GM18502 (cell line): ENCODE measurements around the gene DPEP3.
A peak's percentile ranks its signal among the peaks of the same experiment; 100 is the strongest.
"Not testable (repeated sequence)": the region's sequence is repeated elsewhere in the genome, so short reads cannot be mapped to it uniquely, and the experiment has no call there.

ENCODE experiments used
- ATAC-seq: cut with Tn5 transposase; IDR thresholded peaks from one replicate; pipeline ENCODE4 v1.9.1; 2021; ENCODE audit warnings: mild to moderate bottlenecking; ENCODE audit not compliant: unreplicated experiment, poor library complexity

Gene DPEP3, protein sequence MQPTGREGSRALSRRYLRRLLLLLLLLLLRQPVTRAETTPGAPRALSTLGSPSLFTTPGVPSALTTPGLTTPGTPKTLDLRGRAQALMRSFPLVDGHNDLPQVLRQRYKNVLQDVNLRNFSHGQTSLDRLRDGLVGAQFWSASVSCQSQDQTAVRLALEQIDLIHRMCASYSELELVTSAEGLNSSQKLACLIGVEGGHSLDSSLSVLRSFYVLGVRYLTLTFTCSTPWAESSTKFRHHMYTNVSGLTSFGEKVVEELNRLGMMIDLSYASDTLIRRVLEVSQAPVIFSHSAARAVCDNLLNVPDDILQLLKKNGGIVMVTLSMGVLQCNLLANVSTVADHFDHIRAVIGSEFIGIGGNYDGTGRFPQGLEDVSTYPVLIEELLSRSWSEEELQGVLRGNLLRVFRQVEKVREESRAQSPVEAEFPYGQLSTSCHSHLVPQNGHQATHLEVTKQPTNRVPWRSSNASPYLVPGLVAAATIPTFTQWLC

DNA sequence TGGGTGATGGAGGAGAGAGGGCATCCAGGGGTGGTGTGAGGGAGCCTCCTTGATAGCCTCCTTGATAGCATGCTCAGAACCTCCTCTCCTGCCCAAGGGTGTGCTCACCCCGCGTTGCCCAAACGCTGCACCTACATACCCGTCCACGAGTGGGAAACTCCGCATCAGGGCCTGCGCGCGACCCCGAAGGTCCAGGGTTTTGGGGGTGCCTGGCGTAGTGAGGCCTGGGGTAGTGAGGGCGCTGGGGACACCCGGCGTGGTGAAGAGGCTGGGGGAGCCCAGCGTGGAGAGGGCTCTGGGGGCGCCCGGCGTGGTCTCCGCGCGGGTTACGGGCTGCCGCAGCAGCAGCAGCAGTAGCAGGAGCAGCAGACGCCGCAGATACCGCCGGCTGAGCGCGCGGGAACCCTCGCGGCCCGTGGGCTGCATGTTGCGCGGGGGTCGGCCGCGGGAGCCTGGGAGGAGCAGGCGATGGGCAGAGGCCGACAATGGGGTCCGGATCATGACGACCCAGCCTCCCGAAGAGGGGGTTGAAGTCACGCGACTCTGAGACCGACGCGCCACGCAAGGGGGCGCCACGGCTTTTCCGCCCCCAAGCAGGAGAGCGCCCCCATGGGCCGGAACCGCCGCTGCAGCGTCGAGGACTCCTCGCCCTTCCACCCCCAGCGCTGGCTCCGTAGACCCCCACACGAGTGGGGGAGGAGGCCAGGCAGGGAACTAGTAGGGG lies at the start of gene DPEP3:
TSS of gene DPEP3 (minus strand) at position 545 of the 724 bp plus-strand sequence. CDS start at position 426, 119 bp downstream.
- ATAC-seq: no peak

DNA sequence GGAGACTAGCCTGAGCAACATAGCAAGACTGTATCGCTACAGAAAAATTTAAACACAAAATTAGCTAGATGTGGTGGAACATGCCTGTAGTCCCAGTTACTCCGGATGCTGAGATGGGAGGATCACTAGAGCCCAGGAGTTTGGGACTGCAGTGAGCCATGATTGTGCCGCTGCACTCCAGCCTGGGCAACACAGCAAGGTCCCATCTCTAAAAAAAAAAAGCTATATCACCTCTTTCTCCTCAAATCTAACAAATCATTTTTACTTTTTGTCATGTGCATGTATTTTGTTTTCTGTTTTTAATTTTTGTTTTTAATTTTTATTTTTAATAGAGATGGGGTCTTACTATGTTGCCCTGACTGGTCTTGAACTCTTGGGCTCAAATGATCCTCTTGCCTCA lies 48.7 kb upstream of the DPEP3 start:
- no peak for ATAC-seq

DNA sequence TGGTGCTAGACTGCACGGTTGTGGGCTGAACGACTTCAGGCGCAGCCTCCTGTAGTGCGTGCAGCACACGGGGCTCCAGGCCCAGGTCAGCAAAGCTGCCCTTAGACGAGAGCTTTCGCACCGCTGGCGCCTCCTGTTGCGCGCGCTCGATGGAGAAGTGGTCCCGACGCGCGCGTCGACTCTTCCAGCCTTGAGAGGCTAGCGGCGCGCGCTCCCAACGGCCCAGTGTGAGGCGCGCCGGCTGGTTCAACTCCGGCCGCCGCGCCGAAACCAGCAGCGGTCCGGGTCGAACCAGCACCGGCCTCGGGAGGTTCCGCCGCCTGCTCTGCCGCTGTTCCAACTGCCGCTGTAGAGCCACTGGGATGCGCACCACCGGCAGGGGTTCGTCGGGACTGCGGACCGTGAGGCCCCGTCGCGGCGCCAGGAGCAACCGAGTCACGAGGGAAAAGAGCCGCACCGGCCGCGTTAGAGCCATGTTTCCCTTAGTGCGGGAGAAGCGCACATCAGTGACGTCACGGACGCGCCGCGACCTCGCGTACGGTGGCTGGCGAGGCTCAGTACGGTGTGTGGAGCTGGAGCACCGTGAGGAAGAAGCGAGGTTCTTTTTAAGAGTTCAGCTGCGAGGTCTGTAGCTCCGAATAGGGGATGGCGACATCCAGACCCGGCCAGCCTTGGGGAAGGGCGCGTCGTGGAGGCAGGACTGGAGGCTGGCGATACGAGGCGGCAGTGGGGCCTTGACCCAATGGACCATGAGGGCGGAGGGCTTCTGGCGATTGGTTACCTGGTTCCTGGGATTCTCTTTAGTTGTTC lies 42.6 kb upstream of the DPEP3 start, which contains the start of the genes DDX28 and DUS2:
TSS of gene DDX28 (minus strand) at position 505 of the 810 bp plus-strand sequence. CDS start at position 475, 30 bp downstream.
TSS of gene DUS2 (plus strand) at position 557 of the 810 bp plus-strand sequence. CDS start 14,740 bp downstream, outside the sequence.
- ATAC-seq: peak; percentile 77

DNA sequence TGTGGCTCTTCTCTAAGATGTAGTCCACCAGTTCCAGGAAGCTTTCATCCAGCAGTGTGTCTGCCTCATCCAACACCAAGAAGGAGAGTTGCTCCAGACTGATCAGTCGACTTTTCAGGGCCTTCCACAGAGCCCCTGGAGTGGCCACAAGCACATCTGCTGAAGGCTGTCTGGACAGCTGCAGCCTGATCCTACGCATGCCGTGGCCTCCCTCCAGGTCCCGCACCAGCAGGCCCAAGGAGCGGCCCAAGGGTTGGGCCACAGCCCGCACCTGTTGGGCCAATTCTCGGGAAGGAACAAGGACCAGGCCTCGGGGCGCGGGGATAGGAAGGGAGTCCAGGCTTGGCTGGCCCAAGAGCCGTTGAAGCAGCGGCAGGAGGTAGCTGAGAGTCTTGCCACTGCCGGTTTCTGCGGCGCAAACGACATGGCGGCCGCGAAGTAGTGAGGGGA lies 42.0 kb upstream of the DPEP3 start:
- ATAC-seq: peak; percentile 8

DNA sequence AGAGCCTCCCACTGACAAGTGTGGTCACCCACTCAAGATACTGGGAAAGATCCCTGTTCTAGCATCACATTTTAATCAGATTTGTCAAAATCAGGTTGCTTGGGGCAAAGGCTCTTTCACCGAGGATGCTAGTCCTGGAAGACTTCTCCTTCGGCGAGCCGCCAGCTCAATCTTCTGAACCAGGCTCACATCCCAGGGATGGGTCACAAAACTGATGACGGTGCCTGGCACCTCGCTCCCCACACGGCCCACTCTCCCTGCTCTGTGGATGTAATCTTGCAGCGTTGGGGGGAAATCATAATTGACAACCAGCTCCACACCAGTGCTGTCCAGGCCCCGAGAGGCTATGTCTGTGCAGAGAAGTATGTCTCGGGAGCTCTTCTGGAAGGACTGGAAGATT lies 41.2 kb upstream of the DPEP3 start:
- ATAC-seq: no peak

DNA sequence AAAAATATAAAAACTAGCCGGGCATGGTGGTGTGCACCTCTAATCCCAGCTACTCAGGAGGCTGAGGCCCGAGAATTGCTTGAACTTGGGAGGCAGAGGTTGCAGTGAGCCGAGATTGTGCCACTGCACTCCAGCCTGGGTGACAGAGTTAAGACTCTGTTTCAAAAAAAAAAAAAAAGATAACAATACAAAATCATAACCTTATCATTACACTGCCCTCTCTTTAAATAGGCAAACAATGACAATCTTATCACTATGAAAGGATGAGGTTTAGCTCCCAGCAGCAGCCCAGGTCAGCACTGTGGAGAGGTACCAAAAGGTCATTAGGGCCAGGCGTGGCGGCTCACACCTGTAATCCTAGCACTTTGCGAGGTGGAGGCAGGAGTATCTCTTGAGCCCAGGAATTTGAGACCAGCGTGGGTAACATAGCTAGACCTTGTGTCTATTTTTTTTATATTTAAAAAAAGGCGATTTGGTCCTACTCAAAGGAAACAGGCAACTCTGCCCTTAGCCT lies 38.9 kb upstream of the DPEP3 start:
- no peak for ATAC-seq

DNA sequence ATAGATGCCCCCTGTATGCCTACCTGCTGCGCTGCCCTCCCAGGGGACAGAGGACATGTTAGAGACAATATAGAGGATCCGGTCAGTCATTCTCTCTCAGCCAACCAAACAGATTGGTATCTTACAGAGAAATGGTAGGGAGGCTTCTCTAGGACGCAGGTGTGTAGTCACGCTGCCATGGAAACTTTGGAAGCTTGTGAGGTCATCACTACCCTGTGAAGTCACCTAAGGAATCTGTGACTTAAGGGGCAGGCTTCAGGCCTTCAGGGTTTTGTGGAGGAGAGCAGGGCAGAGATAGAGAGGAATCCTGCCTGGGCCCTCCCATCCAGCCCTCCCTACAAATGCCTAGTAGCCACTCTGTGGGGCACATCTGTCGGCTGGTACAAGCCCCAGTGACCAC lies 35.4 kb upstream of the DPEP3 start, which contains the start of gene DPEP2NB:
TSS of gene DPEP2NB (minus strand) at position 231 of the 400 bp plus-strand sequence. CDS start at position 90, 141 bp downstream.
- no peak for ATAC-seq

DNA sequence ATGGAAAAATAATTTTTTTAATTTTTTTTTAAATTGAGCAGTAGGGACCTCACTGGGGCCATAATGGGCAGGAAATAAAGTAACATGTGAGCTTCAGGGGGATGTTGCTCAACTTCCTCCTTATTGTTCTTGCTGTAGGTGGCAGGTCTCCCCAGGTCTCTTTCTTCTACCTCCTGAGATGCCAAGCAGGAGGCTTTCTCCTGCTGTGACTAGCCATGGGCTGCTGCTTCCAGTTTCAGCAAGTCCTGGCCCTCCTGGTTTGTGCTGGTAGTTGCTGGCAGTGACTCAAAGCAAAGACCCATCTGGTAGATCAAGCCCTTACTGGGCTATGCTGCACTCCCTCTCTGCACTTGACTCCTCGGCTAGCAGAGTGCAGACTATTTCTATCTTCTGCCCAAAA lies 33.1 kb upstream of the DPEP3 start:
- no peak for ATAC-seq

DNA sequence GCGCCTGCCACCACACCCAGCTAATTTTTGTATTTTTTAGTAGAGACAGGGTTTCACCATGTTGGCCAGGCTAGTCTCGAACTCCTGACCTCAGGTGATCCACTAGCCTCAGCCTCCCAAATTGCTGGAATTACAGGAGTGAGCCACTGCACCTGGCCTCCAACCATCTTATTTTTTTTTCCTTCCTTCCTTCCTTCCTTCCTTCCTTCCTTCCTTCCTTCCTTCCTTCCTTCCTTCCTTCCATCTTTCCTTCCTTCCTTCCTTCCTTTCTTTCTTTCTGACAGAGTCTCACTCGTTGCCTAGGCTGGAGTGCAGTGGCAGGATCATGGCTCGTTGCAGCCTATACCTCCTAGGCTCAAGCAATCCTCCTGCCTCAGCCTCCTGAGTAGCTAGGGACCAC lies 29.6 kb upstream of the DPEP3 start:
- not testable (repeated sequence) for ATAC-seq

DNA sequence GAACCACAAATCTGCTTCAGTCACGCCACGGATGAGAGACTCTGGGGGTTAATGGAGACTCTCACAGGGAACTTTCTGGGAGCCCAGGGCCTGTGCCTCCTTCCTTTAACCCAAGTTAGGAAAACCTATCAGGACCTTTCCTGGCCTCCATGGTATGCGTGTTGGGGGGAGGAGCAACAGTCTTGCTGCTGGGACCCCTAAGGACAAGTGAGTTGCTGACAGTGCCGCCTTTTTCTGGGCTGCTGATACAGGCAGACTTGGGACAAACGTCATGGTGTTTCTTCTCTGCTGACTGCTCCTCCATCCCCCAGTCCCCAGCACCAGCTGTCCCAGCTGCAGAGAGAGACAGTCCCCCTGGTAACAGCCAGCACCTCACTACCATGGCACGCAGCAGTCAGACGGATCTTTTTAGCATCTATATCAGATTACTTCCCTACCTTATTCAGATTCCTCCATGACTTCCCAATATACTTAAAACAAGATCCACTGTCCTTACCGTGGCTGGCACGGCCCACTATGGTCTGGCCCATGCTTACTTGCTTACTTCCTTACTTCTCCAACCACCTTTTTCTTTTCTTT lies 28.9 kb upstream of the DPEP3 start:
- no peak for ATAC-seq

DNA sequence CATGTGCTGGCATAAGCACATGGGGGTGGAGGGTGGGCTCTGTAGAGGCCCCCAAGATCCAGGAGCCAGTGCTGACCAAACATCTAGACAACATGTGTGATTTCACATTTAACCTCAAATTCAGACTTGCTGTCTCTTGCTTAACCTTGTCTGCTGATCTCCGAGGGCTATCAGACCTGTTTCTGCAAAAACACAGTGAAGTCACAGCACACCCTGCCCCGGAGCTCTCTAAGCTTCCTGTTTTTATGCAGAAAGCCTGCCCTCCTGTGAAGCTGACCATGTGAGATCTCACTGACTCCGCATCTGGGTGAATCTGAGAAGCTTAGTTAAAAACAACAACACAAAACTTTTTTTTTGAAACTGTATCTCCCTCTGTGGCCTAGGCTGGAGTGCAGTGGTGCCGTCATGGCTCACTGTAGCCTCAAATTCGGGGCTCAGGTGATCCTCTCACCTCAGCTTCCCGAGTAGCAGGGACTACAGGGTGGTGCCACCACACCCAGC lies 25.5 kb upstream of the DPEP3 start:
- no peak for ATAC-seq

DNA sequence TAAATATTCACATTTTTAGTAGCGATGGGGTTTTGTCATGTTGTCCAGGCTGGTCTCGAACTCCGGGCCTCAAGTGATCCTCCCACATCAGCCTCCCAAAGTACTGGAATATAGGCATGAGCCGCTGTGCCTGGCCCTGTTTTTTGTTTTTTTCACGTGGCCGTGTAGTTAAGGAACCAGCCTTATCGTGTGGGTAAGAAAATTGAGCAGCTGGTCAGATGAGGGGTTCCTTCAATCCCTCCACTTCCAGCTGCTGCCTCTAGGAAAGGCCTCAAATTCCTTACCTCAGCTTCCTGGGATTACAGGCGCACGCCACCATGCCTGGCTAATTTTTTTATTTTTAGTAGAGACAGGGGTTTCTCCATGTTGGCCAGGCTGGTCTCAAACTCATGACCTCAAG lies 24.9 kb upstream of the DPEP3 start:
- ATAC-seq: no peak

DNA sequence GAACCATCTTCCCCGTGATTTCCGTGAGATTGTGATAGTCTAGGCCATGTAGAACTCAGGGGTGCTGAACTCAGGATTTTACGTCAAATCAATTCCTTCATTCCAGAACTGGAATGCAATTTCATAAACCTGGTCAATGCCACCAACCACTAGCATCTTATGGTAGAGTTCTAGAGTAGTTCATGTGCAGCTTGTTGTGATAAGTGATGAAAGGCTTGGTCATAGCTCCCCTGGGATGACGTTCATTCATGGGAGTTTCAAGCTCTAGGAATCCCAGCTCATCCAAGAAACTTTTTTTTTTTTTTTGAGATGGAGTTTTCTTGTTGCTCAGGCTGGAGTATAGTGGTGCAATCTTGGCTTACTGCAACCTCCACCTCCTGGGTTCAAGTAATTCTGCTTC lies 22.7 kb upstream of the DPEP3 start:
- no peak for ATAC-seq

DNA sequence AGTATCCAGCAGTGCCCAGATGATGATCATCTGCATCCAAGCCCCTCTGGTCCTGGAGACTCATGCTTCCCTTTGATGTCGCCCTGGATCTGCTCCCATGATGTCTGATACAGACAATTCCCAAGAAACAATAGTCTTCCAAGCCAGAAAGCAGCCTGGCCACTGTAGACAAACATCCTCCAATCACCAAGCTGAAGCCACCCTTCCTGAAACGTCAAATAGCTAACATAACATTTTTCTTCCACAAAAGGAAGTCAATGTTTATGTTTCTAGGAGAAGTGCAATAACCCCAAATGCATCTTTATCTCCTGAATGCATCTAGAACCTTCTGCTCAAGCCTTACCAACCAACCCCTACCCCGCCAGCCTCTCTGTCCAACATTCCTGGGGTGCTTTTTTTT lies 20.2 kb upstream of the DPEP3 start:
- no peak for ATAC-seq

DNA sequence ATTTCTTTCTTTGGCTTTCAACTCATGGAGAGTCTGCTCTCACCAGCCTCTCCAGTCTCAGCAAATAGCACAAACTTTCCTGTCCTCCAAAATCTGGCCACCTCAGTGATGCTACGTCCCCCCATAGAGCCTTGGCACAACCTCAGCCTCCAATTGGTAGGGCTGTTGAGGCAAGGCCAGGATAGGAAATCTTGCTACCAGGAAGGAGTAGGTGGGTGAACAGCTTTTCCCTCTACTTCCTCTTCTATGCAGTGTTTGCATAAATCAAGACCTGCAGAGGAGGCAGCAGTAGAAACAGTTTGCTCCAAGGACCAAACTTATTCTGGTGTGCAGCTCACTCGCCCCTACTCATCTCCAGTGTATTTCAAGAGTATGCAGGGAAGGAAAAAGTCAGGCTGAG lies 19.7 kb upstream of the DPEP3 start:
- no peak for ATAC-seq

DNA sequence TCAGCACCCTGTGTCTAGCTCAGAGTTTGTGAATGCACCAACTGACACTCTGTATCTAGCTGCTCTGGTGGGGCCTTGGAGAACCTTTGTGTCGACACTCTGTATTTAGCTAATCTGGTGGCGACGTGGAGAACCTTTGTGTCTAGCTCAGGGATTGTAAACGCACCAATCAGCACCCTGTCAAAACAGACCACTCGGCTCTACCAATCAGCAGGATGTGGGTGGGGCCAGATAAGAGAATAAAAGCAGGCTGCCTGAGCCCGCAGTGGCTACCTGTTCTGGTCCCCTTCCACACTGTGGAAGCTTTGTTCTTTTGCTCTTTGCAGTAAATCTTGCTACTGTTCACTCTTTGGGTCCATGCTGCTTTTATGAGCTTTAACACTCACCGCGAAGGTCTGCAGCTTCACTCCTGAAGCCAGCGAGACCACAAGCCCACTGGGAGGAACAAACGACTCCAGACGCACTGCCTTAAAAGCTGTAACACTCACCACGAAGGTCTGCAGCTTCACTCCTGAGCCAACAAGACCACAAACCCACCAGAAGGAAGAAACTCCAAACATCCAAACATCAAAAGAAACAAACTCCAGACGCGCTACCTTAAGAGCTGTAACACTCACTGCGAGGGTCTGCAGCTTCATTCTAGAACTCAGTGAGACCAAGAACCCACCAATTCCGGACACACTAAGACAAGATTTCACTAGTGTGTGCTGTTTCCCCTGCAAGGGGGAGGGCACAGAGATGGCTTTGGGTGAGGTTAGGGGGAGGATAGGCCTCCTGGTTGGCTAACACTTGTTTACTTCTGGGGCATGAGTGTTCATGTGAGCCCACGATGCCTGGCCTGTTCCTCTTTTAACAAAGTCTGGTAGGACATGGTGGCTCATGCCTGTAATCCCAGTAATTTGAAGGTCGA lies 18.7 kb upstream of the DPEP3 start, which contains the start of gene DPEP2:
TSS of gene DPEP2 (minus strand) at position 706 of the 910 bp plus-strand sequence. CDS start 6,272 bp downstream, outside the sequence.
- peak; percentile 48 for ATAC-seq

DNA sequence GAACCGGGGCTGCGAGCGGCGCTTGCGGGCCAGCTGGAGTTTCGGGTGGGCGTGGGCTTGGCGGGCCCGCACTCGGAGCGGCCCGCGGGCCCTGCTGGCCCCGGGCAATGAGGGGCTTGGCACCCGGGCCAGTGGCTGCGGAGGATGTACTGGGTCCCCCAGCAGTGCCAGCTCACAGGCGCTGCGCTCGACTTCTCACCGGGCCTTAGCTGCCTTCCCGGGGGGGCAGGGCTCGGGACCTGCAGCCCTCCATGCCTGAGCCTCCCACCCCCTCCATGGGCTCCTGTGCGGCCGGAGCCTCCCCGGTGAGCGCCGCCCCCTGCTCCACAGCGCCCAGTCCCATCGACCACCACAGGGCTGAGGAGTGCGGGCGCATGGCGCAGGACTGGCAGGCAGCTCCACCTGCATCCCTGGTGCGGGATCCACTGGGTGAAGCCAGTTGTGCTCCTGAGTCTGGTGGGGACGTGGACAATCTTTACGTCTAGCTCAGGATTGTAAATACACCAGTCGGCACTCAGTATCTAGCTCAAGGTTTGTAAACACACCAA lies 18.0 kb upstream of the DPEP3 start:
- ATAC-seq: not testable (repeated sequence)

DNA sequence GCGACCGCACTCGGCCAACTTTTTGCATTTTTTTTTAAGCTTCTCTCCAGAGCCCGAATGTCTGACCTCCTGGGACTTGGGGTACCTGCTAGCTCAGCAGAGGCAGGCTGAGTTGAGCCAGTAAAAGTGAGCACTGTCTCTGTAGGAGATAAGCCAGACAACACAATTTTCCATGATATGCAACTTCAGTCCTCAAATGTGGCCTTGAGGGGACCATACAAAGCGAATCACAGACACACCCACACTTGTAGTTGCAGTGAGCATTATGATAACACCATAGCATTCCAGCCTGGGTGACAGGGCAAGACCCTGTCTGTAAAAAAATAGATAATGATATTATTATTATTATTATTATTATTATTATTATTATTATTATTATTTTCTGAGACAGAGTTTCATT lies 16.4 kb upstream of the DPEP3 start:
- no peak for ATAC-seq
